Measurements from ENCODE around the gene DUSP22.
"Not testable (repeated sequence)": the region's sequence is repeated elsewhere in the genome, so short reads cannot be mapped to it uniquely, and the experiment has no call there.

DUSP22 gene

GRCh38 chr6:325161-325860 lies 33.0 kb downstream of the DUSP22 start:
- not testable (repeated sequence) for DNase-seq (ENCODE audit: low read depth)

GRCh38 chr6:326066-326465 lies 33.8 kb downstream of the DUSP22 start:
- DNase-seq (ENCODE audit: low read depth): not testable (repeated sequence)

- DNase-seq (ENCODE audit: low read depth): no peak
These were observed 34.7 kb downstream of the DUSP22 start for GRCh38 chr6:326896-327537.

GRCh38 chr6:327538-328116 lies 35.3 kb downstream of the DUSP22 start:
- DNase-seq (ENCODE audit: low read depth): no peak

GRCh38 chr6:328136-328670 lies 35.9 kb downstream of the DUSP22 start:
- DNase-seq (ENCODE audit: low read depth): no peak

- no peak for DNase-seq (ENCODE audit: low read depth)
These were observed 36.6 kb downstream of the DUSP22 start for GRCh38 chr6:328924-329323.

- no peak for DNase-seq (ENCODE audit: low read depth)
These were observed 37.8 kb downstream of the DUSP22 start for GRCh38 chr6:329888-330691.

- no peak for DNase-seq (ENCODE audit: low read depth)
These were observed 38.7 kb downstream of the DUSP22 start for GRCh38 chr6:330948-331347.

GRCh38 chr6:331622-332521 lies 39.6 kb downstream of the DUSP22 start:
- no peak for DNase-seq (ENCODE audit: low read depth)

- no peak for DNase-seq (ENCODE audit: low read depth)
These were observed 40.4 kb downstream of the DUSP22 start for GRCh38 chr6:332671-333070.

GRCh38 chr6:333379-334002 lies 41.2 kb downstream of the DUSP22 start:
- no peak for DNase-seq (ENCODE audit: low read depth)

- DNase-seq (ENCODE audit: low read depth): no peak
These were observed 42.5 kb downstream of the DUSP22 start for GRCh38 chr6:334536-335510.

GRCh38 chr6:335572-335971 lies 43.3 kb downstream of the DUSP22 start:
- DNase-seq (ENCODE audit: low read depth): no peak

- DNase-seq (ENCODE audit: low read depth): no peak
These were observed 44.1 kb downstream of the DUSP22 start for GRCh38 chr6:336159-337114.

GRCh38 chr6:337805-338368 lies 45.6 kb downstream of the DUSP22 start:
- DNase-seq (ENCODE audit: low read depth): peak; percentile 33

GRCh38 chr6:338815-339262 lies 46.6 kb downstream of the DUSP22 start:
- no peak for DNase-seq (ENCODE audit: low read depth)

GRCh38 chr6:339480-339879 lies 47.2 kb downstream of the DUSP22 start:
- no peak for DNase-seq (ENCODE audit: low read depth)
